ENCODE results near the gene MCEMP1.

- TF ChIP-seq CTCF (IDR thresholded peaks at IDR 0.05) (no peak), POLR2A (IDR thresholded peaks at IDR 0.05) (no peak)
Observed at GRCh38 chr19:7676376-7676775, 514 bp upstream of the MCEMP1 start.

All from esophagus squamous epithelium (tissue), 4 donors.